GM12878 (cell line): Measurements from ENCODE around the gene VASH1. TPM values are rescaled to one million over a fixed set of nuclear protein-coding genes. Genes with fewer than 3 reads are reported as not detected.

Source experiments
- ATAC-seq: fragments of 200-7000 bp; cut with Tn5 transposase; 3 replicates; pipeline ENCODE4 v1.9.1; 2020; ENCODE audit warnings: mild to moderate bottlenecking, moderate library complexity
- BruUV-seq: library from RNA; stranded (reverse); fragments of 400-500 nt; replicated peaks from 2 replicates; lab custom pipeline; 2021; lab: Mats Ljungman, UMichigan
- CTCF ChIA-PET: fragments of 300-600 bp; sonication (Branson Sonifier 250); formaldehyde crosslinking; extraction: SDS; loops from one replicate; lab custom pipeline; 2021; ENCODE audit warnings: inconsistent platforms; lab: Yijun Ruan, JAX
- POLR2A ChIA-PET: fragments of 350-600 bp; formaldehyde crosslinking; extraction: SDS; loops from one replicate; lab custom pipeline; 2021; ENCODE audit warnings: inconsistent platforms; lab: Charles Lee
- RAD21 ChIA-PET: fragments of 300-600 bp; sonication (Branson Sonifier 250); formaldehyde crosslinking; loops from one replicate; lab custom pipeline; 2023; ENCODE audit warnings: antibody characterized with exemption; ENCODE audit not compliant: unreplicated experiment; lab: Charles Lee
- SMC1A ChIA-PET: fragments of 300-600 bp; sonication (Branson Sonifier 250); formaldehyde crosslinking; loops from one replicate; lab custom pipeline; 2023; ENCODE audit not compliant: unreplicated experiment, uncharacterized antibody; lab: Charles Lee
- DNase-seq: peaks from one replicate; pipeline ENCODE4 v3.0.0-alpha.2; 2011; ENCODE audit warnings: low read depth, low spot score
- FAIRE-seq: peaks from 3 replicates; lab custom pipeline; 2011; peaks lifted over from hg19 to GRCh38; lab: Jason Lieb, UNC
- H2AFZ ChIP-seq: 2 replicates; pipeline ENCODE4 v1.6.0; 2011; ENCODE audit warnings: low read depth, low read length, control low read depth; ENCODE audit not compliant: control insufficient read depth
- H3K27ac ChIP-seq: 2 replicates; pipeline ENCODE4 v1.5.1; 2011; ENCODE audit warnings: control low read depth; ENCODE audit not compliant: control insufficient read depth, insufficient read depth
- H3K27me3 ChIP-seq, 2 experiments: replicated peaks in 1 of 2; 2 replicates each; pipeline versions ENCODE4 v1.6.0 to v1.6.1; 2011; ENCODE audit warnings: low read length in 1 of 2; ENCODE audit not compliant: control insufficient read depth in 2 of 2, insufficient read depth in 2 of 2
- H3K36me3 ChIP-seq, 2 experiments: 2 replicates each; pipeline ENCODE4 v1.5.1; 2011; ENCODE audit warnings: low read length in 1 of 2; ENCODE audit not compliant: control insufficient read depth in 2 of 2, insufficient read depth in 2 of 2
- H3K4me1 ChIP-seq: 2 replicates; pipeline ENCODE4 v1.6.1; 2011; ENCODE audit warnings: mild to moderate bottlenecking, low read length, moderate library complexity, mixed read lengths; ENCODE audit not compliant: control insufficient read depth, insufficient read depth
- H3K4me2 ChIP-seq: 2 replicates; pipeline ENCODE4 v1.6.0; 2011; ENCODE audit warnings: control low read depth; ENCODE audit not compliant: control insufficient read depth, insufficient read depth
- H3K4me3 ChIP-seq: fragments of 200-600 bp; sonication (generic); 2 replicates; pipeline ENCODE4 v1.5.1; 2016
- H3K79me2 ChIP-seq: 2 replicates; pipeline ENCODE4 v1.6.0; 2011; ENCODE audit warnings: low read length; ENCODE audit not compliant: control insufficient read depth, insufficient read depth
- H3K9ac ChIP-seq: 2 replicates; pipeline ENCODE4 v1.8.0; 2011; ENCODE audit warnings: low read length, control low read depth, mixed read lengths; ENCODE audit not compliant: control insufficient read depth, insufficient read depth
- H3K9me3 ChIP-seq: replicated peaks from 3 replicates; pipeline ENCODE4 v1.5.1; 2011; ENCODE audit warnings: mild to moderate bottlenecking, low read length; ENCODE audit not compliant: control insufficient read depth, insufficient read depth
- H4K20me1 ChIP-seq: 2 replicates; pipeline ENCODE4 v1.6.0; 2011; ENCODE audit not compliant: control insufficient read depth, insufficient read depth
- BCL3 ChIP-seq: IDR thresholded peaks from 2 replicates; pipeline ENCODE4 v1.6.1; 2011; ENCODE audit warnings: borderline replicate concordance, low read depth, mild to moderate bottlenecking, moderate library complexity, low read length; ENCODE audit not compliant: insufficient read depth, poor library complexity, severe bottlenecking
- PBX3 ChIP-seq: IDR thresholded peaks from 2 replicates; pipeline ENCODE4 v1.6.1; 2011; ENCODE audit warnings: mild to moderate bottlenecking, low read depth, low read length, moderate library complexity; ENCODE audit not compliant: insufficient replicate concordance
- WGBS: methylation state at CpG from one replicate; pipeline ENCODE4 v1.1.6; 2016; ENCODE audit warnings: low lambda C conversion rate; ENCODE audit not compliant: insufficient replicate concordance, insufficient coverage; ENCODE audit errors: missing lambda C conversion rate; 5-methylcytosine and 5-hydroxymethylcytosine counted together
- in situ Hi-C: fragments of 300-500 bp; cut with MboI; formaldehyde crosslinking; loops from 9 replicates; pipeline ENCODE4 v1.14.3; 2018; ENCODE audit warnings: mixed read lengths
- intact Hi-C: fragments of 100-400 bp; cut with micrococcal nuclease; formaldehyde crosslinking; loops from one replicate; pipeline ENCODE4 v1.14.2; 2022; ENCODE audit not compliant: unreplicated experiment
- polyA plus RNA-seq, 11 experiments: library from polyadenylated mRNA; depleted of rRNA in 4 of 11; unstranded in 6 of 11; stranded (reverse) in 5 of 11; fragments of >200 nt; fragmentation: Nextera tagmentation in 4 of 11; fragmentation: Illumina TruSeq in 1 of 11; extraction: Ambion mirVana in 4 of 11; extraction: Trizol in 1 of 11; gene quantifications; 1 replicate in 1 of 11; 2 replicates in 10 of 11; pipeline versions ENCODE4 v1.2.1 to v1.2.3, GENCODE V29; 2011 to 2016; ENCODE audit warnings: inconsistent platforms in 2 of 11, missing spikeins in 2 of 11, low read depth in 1 of 11
- total RNA-seq, 4 experiments: library from RNA; depleted of rRNA in 3 of 4; stranded (reverse); fragments of >200 nt in 3 of 4; fragmentation: Illumina TruSeq in 1 of 4; extraction: Trizol in 1 of 4; gene quantifications; 2 replicates each; pipeline versions ENCODE4 v1.2.1 to v1.2.3, GENCODE V29; 2013 to 2021
- TF ChIP-seq, protein P1 (sequence below): fragments of 450-650 bp; formaldehyde crosslinking; IDR thresholded peaks from 2 replicates; pipeline ENCODE4 v1.5.0; 2022; ENCODE audit warnings: mild to moderate bottlenecking, missing genetic modification characterization

VASH1 gene
- total and polyA plus RNA-seq, 10 of the 15 experiments (the other 5 are each of a cell fraction or from before 2014, with no cell fraction given) = 0.06 to 2.3 (median 0.53) TPM

DNA sequence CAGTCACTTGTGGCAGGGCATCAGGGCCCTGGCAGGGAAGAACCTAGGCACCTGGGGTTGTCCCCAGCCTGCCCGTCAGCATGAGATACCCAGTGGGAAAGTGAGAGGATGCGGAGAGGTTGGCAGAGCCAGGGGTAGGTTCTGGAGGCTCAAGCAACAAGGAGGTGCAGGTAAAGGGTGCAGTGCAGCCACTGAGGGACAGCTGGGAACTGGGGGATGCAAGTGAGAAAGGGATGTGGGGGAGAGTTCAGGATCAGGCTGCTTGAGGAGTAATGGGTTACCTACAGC lies 18.7 kb downstream of the VASH1 start:
- H3K9me3 ChIP-seq = no peaks in the 10 kb centered on the region
- TF ChIP-seq PBX3 (no peak), BCL3 (no peak)
- no peaks in the 10 kb centered on the region; the same call in 1 of the 2 replicates for H4K20me1 ChIP-seq
- H3K27me3 ChIP-seq = no peaks in the 10 kb centered on the region
- peaks cover 0 to 2% of the 10 kb centered on the region in 2 experiments; a peak in 3 of 4 replicates for H3K36me3 ChIP-seq
- DNase-seq = no peak
- H3K27ac ChIP-seq = no peak overlapping the region
- H3K4me2 ChIP-seq = no peak overlapping the region
- peaks cover 15% of the 10 kb centered on the region for H3K4me1 ChIP-seq
- ChIA-PET SMC1A (interaction anchor here (6.1 kb wide), 1 partner anchor 70 kb away, joined by 67 read pairs; no protein-coding TSS in a partner anchor), CTCF (interaction anchor here (8.9 kb wide), 1 partner anchor 71 kb away, joined by 136 read pairs; no protein-coding TSS in a partner anchor), RAD21 (interaction anchor here (1.9 kb wide), 1 partner anchor 69 kb away, joined by 6 read pairs; no protein-coding TSS in a partner anchor), POLR2A (no interaction called here)
- intact Hi-C loops = no loop called here
- no peak overlapping the region for H3K4me3 ChIP-seq
- FAIRE-seq = no peak
- no peak overlapping the region for H3K9ac ChIP-seq
- H3K79me2 ChIP-seq = no peaks in the 10 kb centered on the region
- no TSS peak for BruUV-seq
- no peak overlapping the region for H2AFZ ChIP-seq
- no peak for ATAC-seq
- in situ Hi-C loops = loop anchor here (5.0 kb wide), 1 partner anchor 63 kb away; no protein-coding TSS in a partner anchor
- WGBS = 100% methylated on average over 2 of the region's 2 CpGs

GRCh38 chr14:76780360-76780759 lies 19.1 kb downstream of the VASH1 start:
- ChIA-PET SMC1A (interaction anchor here (6.1 kb wide), 1 partner anchor 71 kb away, joined by 67 read pairs; no protein-coding TSS in a partner anchor), RAD21 (interaction anchor here (1.9 kb wide), 1 partner anchor 70 kb away, joined by 6 read pairs; no protein-coding TSS in a partner anchor), CTCF (interaction anchor here (8.9 kb wide), 1 partner anchor 71 kb away, joined by 136 read pairs; no protein-coding TSS in a partner anchor), POLR2A (no interaction called here)
- no peak for ATAC-seq
- intact Hi-C loops = no loop called here
- Histone ChIP-seq H3K4me1 (peaks cover 15% of the 10 kb centered on the region), H3K4me2 (no peak overlapping the region), H4K20me1 (no peaks in the 10 kb centered on the region; the same call in 1 of the 2 replicates), H2AFZ (no peak overlapping the region), H3K9me3 (no peaks in the 10 kb centered on the region), H3K79me2 (no peaks in the 10 kb centered on the region), H3K27ac (no peak overlapping the region), H3K27me3 (no peaks in the 10 kb centered on the region), H3K36me3 (peaks cover 0 to 2% of the 10 kb centered on the region in 2 experiments; a peak in 3 of 4 replicates), H3K9ac (no peak overlapping the region), H3K4me3 (no peak overlapping the region)
- no peak for DNase-seq
- in situ Hi-C loops = loop anchor here (5.0 kb wide), 1 partner anchor 63 kb away; no protein-coding TSS in a partner anchor
- BruUV-seq = no TSS peak
- 81% methylated on average over 5 of the region's 5 CpGs for WGBS
- no peak for FAIRE-seq
- TF ChIP-seq, protein P1, sequence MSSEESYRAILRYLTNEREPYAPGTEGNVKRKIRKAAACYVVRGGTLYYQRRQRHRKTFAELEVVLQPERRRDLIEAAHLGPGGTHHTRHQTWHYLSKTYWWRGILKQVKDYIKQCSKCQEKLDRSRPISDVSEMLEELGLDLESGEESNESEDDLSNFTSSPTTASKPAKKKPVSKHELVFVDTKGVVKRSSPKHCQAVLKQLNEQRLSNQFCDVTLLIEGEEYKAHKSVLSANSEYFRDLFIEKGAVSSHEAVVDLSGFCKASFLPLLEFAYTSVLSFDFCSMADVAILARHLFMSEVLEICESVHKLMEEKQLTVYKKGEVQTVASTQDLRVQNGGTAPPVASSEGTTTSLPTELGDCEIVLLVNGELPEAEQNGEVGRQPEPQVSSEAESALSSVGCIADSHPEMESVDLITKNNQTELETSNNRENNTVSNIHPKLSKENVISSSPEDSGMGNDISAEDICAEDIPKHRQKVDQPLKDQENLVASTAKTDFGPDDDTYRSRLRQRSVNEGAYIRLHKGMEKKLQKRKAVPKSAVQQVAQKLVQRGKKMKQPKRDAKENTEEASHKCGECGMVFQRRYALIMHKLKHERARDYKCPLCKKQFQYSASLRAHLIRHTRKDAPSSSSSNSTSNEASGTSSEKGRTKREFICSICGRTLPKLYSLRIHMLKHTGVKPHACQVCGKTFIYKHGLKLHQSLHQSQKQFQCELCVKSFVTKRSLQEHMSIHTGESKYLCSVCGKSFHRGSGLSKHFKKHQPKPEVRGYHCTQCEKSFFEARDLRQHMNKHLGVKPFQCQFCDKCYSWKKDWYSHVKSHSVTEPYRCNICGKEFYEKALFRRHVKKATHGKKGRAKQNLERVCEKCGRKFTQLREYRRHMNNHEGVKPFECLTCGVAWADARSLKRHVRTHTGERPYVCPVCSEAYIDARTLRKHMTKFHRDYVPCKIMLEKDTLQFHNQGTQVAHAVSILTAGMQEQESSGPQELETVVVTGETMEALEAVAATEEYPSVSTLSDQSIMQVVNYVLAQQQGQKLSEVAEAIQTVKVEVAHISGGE = no peak
